Activated T-cell treated with anti-CD3 and anti-CD28 coated beads for 24 hours (primary cell): ENCODE measurements around the gene CAMSAP2.

Source experiments
- DNase-seq: peaks from one replicate; pipeline ENCODE4 v3.0.0-alpha.2; 2020; ENCODE audit warnings: low read depth

The CAMSAP2 gene, protein sequence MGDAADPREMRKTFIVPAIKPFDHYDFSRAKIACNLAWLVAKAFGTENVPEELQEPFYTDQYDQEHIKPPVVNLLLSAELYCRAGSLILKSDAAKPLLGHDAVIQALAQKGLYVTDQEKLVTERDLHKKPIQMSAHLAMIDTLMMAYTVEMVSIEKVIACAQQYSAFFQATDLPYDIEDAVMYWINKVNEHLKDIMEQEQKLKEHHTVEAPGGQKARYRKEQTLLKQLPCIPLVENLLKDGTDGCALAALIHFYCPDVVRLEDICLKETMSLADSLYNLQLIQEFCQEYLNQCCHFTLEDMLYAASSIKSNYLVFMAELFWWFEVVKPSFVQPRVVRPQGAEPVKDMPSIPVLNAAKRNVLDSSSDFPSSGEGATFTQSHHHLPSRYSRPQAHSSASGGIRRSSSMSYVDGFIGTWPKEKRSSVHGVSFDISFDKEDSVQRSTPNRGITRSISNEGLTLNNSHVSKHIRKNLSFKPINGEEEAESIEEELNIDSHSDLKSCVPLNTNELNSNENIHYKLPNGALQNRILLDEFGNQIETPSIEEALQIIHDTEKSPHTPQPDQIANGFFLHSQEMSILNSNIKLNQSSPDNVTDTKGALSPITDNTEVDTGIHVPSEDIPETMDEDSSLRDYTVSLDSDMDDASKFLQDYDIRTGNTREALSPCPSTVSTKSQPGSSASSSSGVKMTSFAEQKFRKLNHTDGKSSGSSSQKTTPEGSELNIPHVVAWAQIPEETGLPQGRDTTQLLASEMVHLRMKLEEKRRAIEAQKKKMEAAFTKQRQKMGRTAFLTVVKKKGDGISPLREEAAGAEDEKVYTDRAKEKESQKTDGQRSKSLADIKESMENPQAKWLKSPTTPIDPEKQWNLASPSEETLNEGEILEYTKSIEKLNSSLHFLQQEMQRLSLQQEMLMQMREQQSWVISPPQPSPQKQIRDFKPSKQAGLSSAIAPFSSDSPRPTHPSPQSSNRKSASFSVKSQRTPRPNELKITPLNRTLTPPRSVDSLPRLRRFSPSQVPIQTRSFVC (N-terminal part only)

DNA sequence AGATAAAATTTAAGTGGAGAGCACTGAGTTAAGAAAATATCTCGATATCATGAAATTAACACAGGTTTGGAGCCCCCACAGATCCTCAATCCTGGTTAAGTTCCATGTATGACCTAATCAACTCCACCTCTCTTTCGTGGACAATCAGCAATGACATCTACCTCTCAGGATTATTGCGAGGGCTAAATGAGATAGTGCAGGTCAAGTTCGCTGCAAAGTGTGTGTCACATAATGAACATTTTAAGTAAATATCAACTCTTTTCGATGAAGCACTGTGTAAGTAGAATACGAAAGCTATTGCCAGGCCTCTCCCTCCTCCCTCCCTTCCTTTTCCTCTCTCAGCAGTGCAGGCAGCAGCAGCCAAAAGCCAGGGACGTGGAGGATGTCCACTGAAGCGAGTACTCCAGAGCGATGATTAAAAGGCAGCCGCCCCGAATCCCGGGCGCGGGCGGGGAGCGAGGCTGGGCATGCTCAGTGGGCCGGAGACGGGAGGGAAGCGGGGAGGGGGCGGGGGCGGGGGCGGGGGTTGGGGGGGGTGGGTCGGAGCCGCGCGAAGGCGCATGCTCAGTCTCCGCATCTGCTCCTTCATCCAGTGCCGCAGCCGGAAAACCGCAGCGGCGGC lies at the start of gene CAMSAP2:
Gene CAMSAP2 (plus strand): TSS at position 567 of the 622 bp plus-strand sequence. CDS start 935 bp downstream, outside the sequence.
- peak; percentile 55 for DNase-seq

DNA sequence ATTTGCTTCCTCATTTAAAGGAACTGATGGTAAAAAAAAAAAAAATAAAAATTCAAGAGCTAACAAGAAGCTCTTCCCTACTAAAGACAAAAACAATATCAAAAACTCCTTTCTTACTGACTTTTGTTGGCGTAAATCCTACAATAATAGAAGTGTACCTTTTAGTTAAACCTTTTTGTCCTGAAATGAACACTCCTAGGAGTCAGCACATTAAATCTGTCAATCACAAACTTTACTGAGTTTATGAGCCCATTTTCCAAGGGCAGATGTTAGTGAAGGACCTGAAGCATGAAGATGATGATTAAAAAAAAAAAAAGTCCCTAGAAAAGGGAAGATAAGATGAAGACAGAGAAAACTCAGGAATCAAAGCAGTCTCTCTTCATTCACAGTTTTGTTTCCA lies 46.4 kb upstream of the CAMSAP2 start:
- no peak for DNase-seq

DNA sequence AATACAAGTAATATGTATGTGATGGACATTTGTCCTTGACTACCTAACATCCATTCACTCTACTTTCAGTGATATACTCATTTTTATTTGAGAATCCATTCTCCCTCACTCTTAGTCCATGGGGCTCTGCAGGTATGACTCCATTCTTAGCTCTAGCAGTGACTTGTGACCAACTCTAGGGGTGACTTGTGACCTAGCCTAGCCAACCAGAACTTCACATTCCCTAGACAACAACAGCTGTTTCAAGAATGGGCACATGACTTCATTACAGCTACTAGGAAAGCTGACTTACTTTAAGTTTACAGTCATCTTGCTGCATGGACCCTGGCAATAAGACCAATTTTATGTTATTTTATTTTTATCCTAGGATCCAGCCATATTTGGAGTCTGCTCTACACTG lies 45.4 kb upstream of the CAMSAP2 start:
- no peak for DNase-seq

DNA sequence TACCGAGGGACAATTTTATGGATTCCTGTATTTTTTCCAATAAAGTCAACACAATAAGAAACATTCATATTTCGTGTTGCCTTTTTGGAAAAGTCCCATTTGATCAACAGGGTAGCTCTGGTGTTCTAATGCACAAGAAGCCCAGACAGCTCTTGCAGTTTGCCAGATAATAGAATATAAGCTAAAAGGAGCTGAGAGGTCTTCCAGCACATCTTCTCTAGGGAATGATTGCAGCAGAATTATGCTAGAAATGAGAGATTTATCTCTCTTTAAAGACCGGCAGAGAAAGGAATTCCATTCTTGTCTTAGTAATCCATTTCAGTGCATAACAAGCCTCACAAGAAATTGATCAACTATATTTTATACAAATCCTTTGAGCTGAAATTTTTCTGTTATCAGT lies 44.0 kb upstream of the CAMSAP2 start:
- no peak for DNase-seq

DNA sequence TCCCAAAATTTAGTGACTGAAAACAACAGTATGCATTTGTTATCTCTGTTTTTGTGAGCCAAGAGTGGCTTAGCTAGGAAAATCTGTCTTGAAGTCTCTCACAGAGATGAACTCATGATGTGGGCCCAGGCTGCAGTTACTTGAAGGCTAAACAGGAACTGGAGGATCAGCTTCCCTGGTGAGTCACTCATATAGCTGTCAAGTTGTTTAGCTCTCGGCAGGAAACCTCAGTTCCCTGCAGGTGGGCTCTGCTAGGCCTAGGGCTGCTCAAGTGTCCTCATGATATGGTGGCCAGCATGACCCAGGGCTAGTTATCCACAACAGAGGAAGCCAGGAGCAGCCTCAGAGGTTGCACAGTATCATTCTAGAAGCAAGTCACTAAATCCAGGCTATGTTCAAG lies 38.8 kb upstream of the CAMSAP2 start:
- no peak for DNase-seq

DNA sequence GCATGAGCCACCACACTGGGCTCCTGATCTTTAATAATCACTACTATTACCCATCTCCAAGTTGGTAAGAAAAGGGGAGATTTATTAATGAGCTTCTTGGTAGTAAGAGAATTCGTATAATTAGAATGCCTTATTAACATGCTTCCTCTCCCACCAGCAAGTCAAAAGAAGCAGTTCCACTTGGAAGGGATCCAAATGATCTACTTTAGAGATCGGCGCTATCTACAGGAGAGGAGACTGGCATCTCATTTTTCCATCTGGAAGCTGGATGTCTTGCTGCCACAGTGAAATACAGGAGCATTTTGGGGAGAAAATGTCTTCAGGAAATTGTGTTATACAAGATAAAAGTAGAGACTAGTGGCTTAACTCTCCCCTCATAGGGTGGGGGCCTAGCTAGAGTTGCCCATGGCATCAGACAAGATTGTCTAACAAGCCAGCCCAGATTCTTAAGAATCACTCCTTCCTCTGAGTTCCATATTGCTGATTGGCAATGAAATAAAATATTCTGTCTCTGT lies 33.6 kb upstream of the CAMSAP2 start:
- no peak for DNase-seq

DNA sequence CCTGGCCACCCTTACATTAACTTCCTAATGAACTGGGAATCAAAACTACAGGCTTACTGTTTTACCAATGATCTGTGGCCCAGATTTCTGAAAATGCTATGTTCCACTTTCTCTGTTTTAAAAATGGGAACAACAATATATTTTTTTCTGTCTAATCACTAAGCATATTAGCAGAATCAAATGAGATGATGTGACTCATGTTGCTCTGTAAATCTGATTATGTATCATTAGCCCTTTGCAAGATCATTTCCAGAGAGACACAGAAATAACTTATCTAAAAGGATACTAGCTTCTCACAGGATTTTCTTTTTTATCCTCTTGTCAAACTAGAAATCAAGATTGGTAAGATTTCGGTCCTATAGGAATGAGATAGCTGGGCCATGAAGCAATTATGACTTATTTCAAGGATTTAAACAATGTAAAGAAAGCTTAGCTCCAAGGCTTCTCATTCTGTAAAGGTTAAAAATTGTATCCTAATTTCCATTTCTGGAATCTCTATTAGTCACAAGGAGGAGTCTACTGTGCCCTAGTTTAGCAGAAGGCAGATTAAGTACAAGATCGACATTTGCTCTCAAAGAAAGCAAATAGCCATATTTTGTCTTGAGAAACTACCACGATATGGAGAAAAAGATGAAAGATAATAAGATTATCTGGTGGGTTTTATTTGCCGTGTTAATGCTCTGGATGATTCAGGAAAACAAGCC lies 32.4 kb upstream of the CAMSAP2 start:
- DNase-seq, result no peak

DNA sequence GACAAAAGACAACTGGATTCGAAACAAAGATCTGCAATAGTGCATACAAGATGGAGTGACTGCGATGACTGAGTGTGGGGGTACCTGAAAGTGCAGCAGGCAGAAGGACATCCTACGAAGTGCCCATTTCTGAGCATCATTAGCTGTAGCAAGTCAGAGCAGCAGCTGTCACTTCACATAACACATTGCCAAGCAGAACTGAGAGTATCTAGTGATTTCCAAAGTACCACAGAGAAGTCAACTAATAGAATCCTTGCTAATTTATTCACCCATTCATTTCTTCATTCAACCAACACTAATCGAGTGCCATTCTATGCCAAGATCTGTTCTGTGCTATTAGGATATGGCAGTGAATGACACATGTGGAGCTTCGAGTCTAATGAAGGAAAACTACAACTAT lies 31.6 kb upstream of the CAMSAP2 start:
- no peak for DNase-seq

DNA sequence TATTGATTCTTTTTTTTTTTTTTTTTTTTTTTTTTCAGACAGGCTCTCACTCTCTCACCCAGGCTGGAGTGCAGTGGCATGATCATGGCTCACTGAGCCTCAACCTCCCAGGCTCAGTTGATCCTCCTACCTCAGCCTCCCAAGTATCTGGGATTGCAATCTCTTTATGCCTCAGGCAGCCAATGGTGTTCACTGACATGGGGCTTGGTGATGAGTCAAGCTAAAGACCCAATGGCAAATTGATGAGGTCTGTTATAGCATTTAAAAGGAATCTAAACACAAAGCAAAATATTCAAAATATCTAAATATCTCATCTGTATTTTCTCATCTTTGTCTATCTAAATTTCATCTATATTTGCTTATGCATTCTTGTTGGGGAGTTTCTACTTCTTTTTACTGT lies 30.5 kb upstream of the CAMSAP2 start:
- DNase-seq, result no peak

DNA sequence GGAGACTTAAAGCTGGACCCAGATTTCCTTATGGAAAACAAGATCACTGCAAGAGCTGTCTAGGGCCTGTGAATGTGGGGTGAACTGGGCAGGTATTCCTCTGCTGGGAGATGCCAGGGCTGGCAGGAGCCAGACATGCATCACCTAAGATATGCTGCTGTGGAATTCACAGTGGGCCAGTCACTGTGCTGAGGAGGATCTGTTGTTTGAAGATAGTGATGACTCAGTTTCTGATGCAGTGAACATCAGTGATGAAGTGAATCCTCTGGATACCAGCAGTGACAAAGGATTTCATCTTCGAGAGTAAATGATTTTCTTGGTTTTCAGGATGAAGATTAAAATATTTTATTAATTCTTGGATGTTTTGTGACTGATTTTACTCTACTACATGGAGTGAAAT lies 29.9 kb upstream of the CAMSAP2 start:
- DNase-seq, result no peak

DNA sequence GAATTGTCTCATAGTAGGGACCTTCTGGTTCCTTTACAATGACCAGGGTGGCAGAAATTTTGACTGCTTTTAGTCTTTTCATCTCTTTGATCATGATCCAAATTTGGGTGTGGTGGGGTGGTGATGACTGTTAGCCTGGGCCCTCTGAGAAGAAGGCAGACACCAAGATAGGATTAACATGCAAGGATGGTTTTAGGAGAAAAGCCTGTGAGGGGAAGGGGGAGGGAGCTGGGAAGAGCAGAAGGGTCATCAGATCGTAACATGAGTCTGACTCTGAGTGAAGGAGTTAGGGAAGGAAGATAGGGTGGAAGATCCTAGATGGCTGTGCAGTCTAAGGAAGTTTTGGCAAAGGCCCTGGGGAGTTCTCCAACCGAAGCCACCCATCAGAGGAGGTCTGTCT lies 28.5 kb upstream of the CAMSAP2 start:
- DNase-seq, result no peak

DNA sequence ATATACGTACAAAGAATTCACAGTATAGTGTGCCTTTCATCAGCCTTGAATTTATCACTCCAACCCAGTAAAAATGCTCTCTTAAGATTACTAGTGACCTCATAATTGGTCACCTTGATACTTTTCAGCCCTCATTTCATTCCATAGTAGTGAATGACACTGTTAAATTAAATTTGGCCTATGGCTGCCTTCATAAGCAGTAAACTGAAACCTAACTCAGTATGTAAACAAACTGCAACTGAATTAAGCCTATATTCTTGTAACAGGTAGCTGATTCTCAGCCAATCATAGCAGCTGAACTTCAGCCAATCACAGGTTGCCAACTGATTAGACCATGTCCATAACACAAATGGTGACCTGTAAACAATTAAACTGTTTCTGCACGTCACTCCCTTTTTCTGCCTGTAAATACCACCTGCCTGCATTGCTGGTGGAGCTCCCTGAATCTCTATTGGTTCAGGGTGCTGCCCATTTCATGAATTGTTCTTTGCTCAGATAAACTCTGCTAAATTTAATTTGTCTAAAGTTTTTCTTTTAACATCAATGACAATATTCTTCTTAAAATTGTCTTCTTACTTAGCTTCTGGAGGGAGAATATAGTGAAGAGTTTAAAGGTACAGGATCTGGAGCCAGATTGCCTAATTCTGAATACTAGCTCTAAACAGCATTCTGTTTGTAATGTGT lies 24.0 kb upstream of the CAMSAP2 start:
- no peak for DNase-seq

DNA sequence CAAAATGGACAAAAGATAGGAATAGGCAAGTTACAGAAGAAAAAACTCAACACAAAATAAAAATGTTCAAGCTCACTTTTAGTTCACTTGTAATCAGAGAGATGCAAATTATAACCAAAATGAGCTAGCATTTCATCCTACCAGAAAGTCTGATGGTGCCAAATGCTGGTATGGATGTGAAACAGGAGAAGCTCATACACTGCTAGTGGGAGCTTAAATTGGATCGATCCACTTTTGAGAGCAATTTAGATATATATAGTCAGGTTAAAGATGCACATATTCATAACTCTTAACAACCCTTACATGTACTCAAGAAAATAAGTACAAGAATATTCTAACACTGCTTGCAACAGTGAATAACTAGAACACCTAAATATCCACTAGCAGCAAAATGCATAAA lies 18.5 kb upstream of the CAMSAP2 start:
- DNase-seq, result no peak

DNA sequence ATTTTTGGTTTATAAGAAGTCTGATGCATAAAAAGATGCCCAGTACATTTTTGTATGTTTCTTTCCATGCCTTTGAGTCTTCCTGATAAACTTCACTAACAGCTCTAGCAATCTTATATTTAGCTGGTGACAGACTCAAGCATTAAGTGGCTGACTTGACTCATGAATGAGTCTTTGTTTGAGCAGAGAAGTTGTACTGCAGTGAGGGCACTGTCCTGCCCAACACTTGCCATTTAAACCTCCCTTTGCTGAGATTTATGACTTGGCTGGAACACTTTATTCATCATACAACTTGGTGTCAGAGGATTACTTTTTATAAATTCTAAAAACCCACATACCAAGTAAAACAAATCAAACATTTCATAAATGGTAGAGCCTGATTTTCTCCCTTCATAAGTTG lies 14.6 kb upstream of the CAMSAP2 start:
- DNase-seq, result no peak

DNA sequence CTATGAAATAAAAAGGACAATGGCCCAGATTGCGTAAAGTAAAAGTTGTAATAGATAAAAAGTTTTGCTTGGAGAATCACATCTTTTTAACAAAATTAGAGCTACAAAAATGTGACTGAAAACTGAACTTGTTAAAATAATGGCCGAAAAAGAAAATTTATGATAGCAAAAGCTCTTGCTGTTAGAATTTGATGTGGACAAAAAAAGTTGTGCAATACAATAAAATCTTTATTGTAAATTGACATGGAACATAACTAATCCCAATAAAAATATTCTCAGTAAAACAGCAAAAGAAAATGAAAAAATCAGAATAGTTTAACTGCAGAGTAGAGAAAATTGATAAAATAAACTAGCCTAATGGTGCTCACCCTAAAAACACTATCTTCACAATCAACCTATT lies 11.4 kb upstream of the CAMSAP2 start:
- no peak for DNase-seq

DNA sequence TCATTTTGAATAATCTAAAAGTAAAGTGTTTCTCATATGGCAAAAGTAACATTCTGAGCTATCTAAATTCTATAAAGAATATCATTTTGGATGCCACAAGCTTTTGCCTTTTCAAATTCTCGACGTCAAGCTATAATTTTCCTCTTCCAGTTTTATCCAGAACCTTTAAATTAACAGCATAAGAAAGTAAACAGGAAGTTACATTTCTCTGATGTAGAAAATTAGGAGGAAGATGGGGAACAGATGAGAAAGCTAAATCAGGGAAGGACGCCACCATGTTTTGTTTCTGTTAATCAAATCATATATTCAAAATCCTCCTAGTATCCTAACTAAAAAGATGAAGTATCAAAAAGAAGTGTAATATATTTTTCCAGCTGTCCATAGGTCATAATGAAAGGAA lies 8.8 kb upstream of the CAMSAP2 start:
- no peak for DNase-seq

DNA sequence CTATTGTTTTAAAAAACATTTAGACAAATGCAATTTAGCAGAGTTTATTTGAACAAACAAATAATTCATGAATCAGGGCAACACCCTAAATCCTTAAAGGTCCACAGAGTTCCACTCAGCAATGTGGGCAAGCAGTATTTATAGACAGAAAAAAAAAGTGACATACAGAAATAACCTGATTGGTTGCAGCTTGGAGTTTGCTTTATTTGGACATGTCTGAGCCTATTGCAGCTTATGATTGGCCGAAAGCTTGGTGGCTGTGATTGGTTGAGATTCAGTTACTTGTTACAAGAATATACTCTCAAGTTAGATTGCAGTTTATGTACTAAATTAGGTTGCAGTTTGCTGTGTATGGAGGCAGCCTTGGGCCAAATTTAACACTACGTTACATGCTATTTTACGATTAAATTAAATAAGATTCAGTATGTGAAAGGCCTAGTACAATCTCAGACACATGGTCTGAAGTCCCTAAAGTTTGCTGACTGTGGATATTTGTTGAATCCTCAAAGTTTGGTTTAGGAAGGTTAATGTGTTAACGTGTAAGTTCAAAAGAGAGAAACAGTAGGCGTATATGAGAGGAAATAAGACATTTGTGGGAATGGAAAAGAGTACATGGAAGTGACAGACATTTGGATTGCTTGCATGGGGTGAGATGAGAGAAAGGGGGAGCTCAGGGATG lies 6.9 kb upstream of the CAMSAP2 start:
- DNase-seq, result no peak

DNA sequence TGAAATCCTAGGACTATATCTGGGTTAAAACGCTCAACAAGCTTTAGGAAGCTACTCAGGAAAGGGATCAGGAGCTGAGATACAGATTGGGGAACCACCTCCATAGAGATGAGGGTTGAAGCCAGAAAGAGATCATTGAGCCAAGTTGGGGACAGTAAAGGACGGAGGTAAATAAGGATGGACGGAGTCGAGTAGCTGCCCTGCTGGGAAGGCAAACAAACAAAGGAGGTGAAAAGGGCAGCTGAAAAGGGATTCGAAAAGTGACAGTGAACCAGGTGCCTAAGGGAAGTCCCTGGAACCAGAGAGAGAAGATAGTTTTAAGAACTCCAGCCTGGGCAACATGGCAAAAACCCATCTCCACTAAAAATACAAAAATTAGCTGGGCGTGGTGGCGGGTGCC lies 6.3 kb upstream of the CAMSAP2 start:
- no peak for DNase-seq

DNA sequence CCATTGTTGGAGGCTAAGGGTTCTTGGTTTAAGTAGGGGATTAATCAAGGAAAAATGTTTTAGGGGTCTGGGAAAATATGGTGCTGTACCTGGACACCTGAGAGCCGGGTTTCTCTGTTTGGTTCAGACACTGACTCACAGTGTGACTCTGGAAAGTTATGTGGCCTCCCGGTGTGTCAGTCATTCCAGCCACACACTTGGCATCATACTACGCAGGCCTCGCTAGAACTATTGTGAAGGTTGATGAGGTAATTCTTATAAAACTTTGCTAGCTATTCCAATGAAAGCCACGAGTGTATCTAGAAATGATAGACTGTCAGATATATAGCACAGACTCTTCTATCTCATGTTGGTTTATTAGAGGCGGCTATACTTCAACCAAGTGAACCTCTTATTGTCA lies 4.8 kb upstream of the CAMSAP2 start:
- no peak for DNase-seq

DNA sequence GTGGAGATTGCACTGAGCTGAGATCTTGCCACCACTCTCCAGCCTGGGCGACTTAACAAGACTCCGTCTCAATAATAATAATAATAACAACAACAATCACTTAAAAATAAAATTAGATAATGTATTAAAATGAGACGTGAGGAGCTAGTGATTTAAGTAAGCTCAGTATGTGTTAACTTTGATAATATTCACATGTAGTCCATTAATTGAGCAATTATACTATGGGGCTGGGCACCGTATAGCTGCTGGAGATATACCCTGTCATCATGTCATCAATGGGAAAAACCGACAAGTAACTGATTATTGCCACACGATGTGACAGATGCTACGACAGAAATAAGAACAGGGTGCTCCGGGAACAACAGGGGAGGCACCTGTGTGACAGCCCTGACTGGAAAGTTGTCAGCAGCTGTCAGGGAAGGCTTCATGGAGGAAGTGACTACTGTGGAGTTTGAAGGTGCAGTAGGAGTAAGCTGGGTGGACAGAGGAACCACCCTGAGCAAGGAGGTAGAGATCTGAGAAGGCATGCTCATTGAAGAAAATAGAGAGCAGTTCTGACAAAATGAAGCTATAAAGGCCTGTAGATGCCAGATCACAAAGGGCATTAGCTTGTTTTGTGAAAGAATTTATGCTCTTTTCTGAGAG lies 924 bp upstream of the CAMSAP2 start:
- no peak for DNase-seq
